OCI-LY7 (cell line): ENCODE measurements around the gene SPDL1. TPM values are rescaled to one million over a fixed set of nuclear protein-coding genes. Genes with fewer than 3 reads are reported as not detected.

ENCODE experiments used
- BruUV-seq: library from RNA; stranded (reverse); fragments of 400-500 nt; replicated peaks from 2 replicates; lab custom pipeline; 2021; lab: Mats Ljungman, UMichigan
- CTCF ChIA-PET: fragments of 300-600 bp; sonication (Branson Sonifier 250); formaldehyde crosslinking; loops from one replicate; lab custom pipeline; 2022; ENCODE audit warnings: antibody characterized with exemption; ENCODE audit not compliant: unreplicated experiment; lab: Charles Lee
- POLR2A ChIA-PET: fragments of 300-600 bp; sonication (Branson Sonifier 250); formaldehyde crosslinking; loops from one replicate; lab custom pipeline; 2022; ENCODE audit warnings: antibody characterized with exemption; lab: Charles Lee
- DNase-seq: peaks from one replicate; pipeline ENCODE4 v3.0.0-alpha.2; 2015; ENCODE audit warnings: low spot score
- H2AFZ ChIP-seq: fragments of 200-600 bp; sonication (generic), shearing (Covaris generic); 2 replicates; pipeline ENCODE4 v1.6.1; 2014; ENCODE audit warnings: mild to moderate bottlenecking, antibody characterized with exemption, low read length, moderate library complexity
- H3K27ac ChIP-seq: fragments of 200-600 bp; sonication (generic); 2 replicates; pipeline ENCODE4 v1.5.1; 2014; ENCODE audit warnings: mixed run types, low read depth, mild to moderate bottlenecking, moderate library complexity, low read length, inconsistent platforms; ENCODE audit not compliant: poor library complexity, severe bottlenecking
- H3K36me3 ChIP-seq: fragments of 200-600 bp; sonication (generic); 2 replicates; pipeline ENCODE4 v1.6.1; 2014; ENCODE audit warnings: mild to moderate bottlenecking, antibody characterized with exemption, low read length, moderate library complexity, mixed read lengths; ENCODE audit not compliant: insufficient read depth
- H3K4me1 ChIP-seq: fragments of 200-600 bp; sonication (generic); 2 replicates; pipeline ENCODE4 v1.5.1; 2014; ENCODE audit warnings: mild to moderate bottlenecking, low read length; ENCODE audit not compliant: insufficient read depth, poor library complexity, severe bottlenecking
- H3K4me2 ChIP-seq: fragments of 200-600 bp; sonication (generic); 2 replicates; pipeline ENCODE4 v1.6.1; 2014; ENCODE audit warnings: mild to moderate bottlenecking, low read length
- H3K4me3 ChIP-seq: fragments of 200-600 bp; sonication (generic); 2 replicates; pipeline ENCODE4 v1.5.1; 2014; ENCODE audit warnings: mild to moderate bottlenecking, low read depth, low read length; ENCODE audit not compliant: poor library complexity, severe bottlenecking
- H3K79me2 ChIP-seq: fragments of 200-600 bp; sonication (generic); 2 replicates; pipeline ENCODE4 v1.6.1; 2016; ENCODE audit warnings: low read depth, mild to moderate bottlenecking, low read length, moderate library complexity, mixed read lengths; ENCODE audit not compliant: insufficient read depth
- H3K9me2 ChIP-seq: fragments of 200-600 bp; sonication (generic); 2 replicates; pipeline ENCODE4 v1.6.1; 2016; ENCODE audit warnings: mild to moderate bottlenecking, low read length, mixed read lengths; ENCODE audit not compliant: insufficient read depth
- H3K9me3 ChIP-seq: fragments of 200-600 bp; sonication (generic); 2 replicates; pipeline ENCODE4 v1.6.1; 2014; ENCODE audit warnings: mild to moderate bottlenecking, mixed run types, low read length, mixed read lengths
- H4K20me1 ChIP-seq: fragments of 200-600 bp; sonication (generic); 2 replicates; pipeline ENCODE4 v1.6.1; 2014; ENCODE audit warnings: mild to moderate bottlenecking, antibody characterized with exemption, low read length, moderate library complexity, mixed read lengths; ENCODE audit not compliant: insufficient read depth
- EZH2phosphoT487 ChIP-seq: fragments of 200-600 bp; sonication (generic); IDR thresholded peaks from 2 replicates; pipeline ENCODE4 v1.6.1; 2018; ENCODE audit warnings: low read depth, borderline replicate concordance, mild to moderate bottlenecking, mixed run types, antibody characterized with exemption, low read length, moderate library complexity, mixed read lengths
- intact Hi-C: fragments of 100-400 bp; cut with micrococcal nuclease; formaldehyde crosslinking; loops from one replicate; pipeline ENCODE4 v1.10.0; 2022; ENCODE audit not compliant: unreplicated experiment
- total RNA-seq, 2 experiments: library from RNA; depleted of rRNA in 1 of 2; stranded (reverse); fragments of >200 nt in 1 of 2; shearing (Covaris generic) in 1 of 2; gene quantifications; 2 replicates each; pipeline ENCODE4 v1.2.3, GENCODE V29; 2014 to 2022
- TF ChIP-seq, protein P1 (sequence below): fragments of 200-600 bp; sonication (generic); conservative IDR thresholded peaks from 2 replicates; pipeline ENCODE4 v1.5.1; 2014; ENCODE audit warnings: mild to moderate bottlenecking, antibody characterized with exemption, low read length, moderate library complexity, mixed read lengths

The SPDL1 gene
- total RNA-seq, 2 experiments from 2014 or later, result 27.4 to 65.9 TPM

- TF ChIP-seq EZH2phosphoT487, result no peak
- TF ChIP-seq, protein P1, sequence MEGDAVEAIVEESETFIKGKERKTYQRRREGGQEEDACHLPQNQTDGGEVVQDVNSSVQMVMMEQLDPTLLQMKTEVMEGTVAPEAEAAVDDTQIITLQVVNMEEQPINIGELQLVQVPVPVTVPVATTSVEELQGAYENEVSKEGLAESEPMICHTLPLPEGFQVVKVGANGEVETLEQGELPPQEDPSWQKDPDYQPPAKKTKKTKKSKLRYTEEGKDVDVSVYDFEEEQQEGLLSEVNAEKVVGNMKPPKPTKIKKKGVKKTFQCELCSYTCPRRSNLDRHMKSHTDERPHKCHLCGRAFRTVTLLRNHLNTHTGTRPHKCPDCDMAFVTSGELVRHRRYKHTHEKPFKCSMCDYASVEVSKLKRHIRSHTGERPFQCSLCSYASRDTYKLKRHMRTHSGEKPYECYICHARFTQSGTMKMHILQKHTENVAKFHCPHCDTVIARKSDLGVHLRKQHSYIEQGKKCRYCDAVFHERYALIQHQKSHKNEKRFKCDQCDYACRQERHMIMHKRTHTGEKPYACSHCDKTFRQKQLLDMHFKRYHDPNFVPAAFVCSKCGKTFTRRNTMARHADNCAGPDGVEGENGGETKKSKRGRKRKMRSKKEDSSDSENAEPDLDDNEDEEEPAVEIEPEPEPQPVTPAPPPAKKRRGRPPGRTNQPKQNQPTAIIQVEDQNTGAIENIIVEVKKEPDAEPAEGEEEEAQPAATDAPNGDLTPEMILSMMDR, result peak; percentile 89
Observed at GRCh38 chr5:169581580-169582227, 1.9 kb upstream of the SPDL1 start.

GRCh38 chr5:169583101-169583423, 511 bp upstream of the SPDL1 start:
- intact Hi-C loops, result loop anchor here (1.0 to 10.0 kb wide), 6 partner anchors 54 to 1802 kb away; partner anchors contain the start of genes DOCK2, NPM1, PANK3 and RARS1
- Histone ChIP-seq H4K20me1 (peaks cover 11% of the 10 kb centered on the region; the same call in 1 of the 2 replicates), H3K79me2 (peaks cover 44% of the 10 kb centered on the region), H3K9me2 (no peaks in the 10 kb centered on the region), H3K9me3 (no peaks in the 10 kb centered on the region), H2AFZ (peak overlapping the region; percentile 98), H3K4me3 (peak overlapping the region; percentile 79), H3K4me1 (peaks cover 13% of the 10 kb centered on the region), H3K27ac (no peak overlapping the region), H3K36me3 (peaks cover 11% of the 10 kb centered on the region), H3K4me2 (peak overlapping the region; percentile 70)
- no peak for DNase-seq
- TSS peak; percentile 78 for BruUV-seq
- CTCF ChIA-PET, result interaction anchor here (0.9 kb wide), 1 partner anchor 410 kb away, joined by 3 read pairs; no protein-coding TSS in a partner anchor
- no peak for TF ChIP-seq EZH2phosphoT487
- TF ChIP-seq, protein P1, result no peak
- POLR2A ChIA-PET, result interaction anchor here (0.6 to 2.1 kb wide), 11 partner anchors 13 to 1806 kb away, joined by 3 to 13 read pairs (median 3); partner anchors contain the start of gene DOCK2

More at GRCh38 chr5:169581580-169582227, 1.9 kb upstream of the SPDL1 start:
- peaks cover 31% of the 10 kb centered on the region for H3K79me2 ChIP-seq
- peaks cover 13% of the 10 kb centered on the region for H3K4me1 ChIP-seq
- intact Hi-C loops, result loop anchor here (1.0 to 10.0 kb wide), 6 partner anchors 279 to 1803 kb away; partner anchors contain the start of genes NPM1, PANK3, RARS1 and SLIT3
- H3K4me3 ChIP-seq, result no peak overlapping the region
- no peaks in the 10 kb centered on the region for H3K9me2 ChIP-seq
- peak overlapping the region; percentile 16; the same call in 1 of the 2 replicates for H2AFZ ChIP-seq
- no peak overlapping the region for H3K4me2 ChIP-seq
- ChIA-PET CTCF (no interaction called here), POLR2A (interaction anchor here (1.7 to 1.9 kb wide), 2 partner anchors 8 to 19 kb away, joined by 3 to 6 read pairs; no protein-coding TSS in a partner anchor)
- peaks cover 11% of the 10 kb centered on the region for H3K36me3 ChIP-seq
- BruUV-seq, result no TSS peak
- peak; percentile 72 for DNase-seq
- H3K27ac ChIP-seq, result no peak overlapping the region
- no peaks in the 10 kb centered on the region for H3K9me3 ChIP-seq
- H4K20me1 ChIP-seq, result peaks cover 11% of the 10 kb centered on the region; the same call in 1 of the 2 replicates
